Naive B cell (primary cell): Measurements from ENCODE around the gene F13A1. TPM values are rescaled to one million over a fixed set of nuclear protein-coding genes. Genes with fewer than 3 reads are reported as not detected.

Experiments
- ATAC-seq, 2 donors: fragments of 150-1000 bp; cut with Tn5 transposase; 2 replicates each; pipeline ENCODE4 v1.10.0; 2021; ENCODE audit warnings: low read depth in 2 of 2, mild to moderate bottlenecking in 2 of 2, moderate library complexity in 2 of 2
- DNase-seq: peaks from one replicate; pipeline ENCODE4 v3.0.0; 2022
- H3K27ac Mint-ChIP-seq, 6 donors: one replicate each; pipeline ENCODE4 v1.8.0; 2020 to 2022; ENCODE audit warnings: mild to moderate bottlenecking in 6 of 6, mixed read lengths in 6 of 6, moderate library complexity in 5 of 6, inconsistent platforms in 2 of 6
- H3K27me3 Mint-ChIP-seq, 3 donors: one replicate each; pipeline ENCODE4 v1.8.0; 2021 to 2022; ENCODE audit warnings: mixed read lengths in 3 of 3, mild to moderate bottlenecking in 1 of 3
- H3K36me3 Mint-ChIP-seq, 2 donors: one replicate each; pipeline ENCODE4 v1.8.0; 2020 to 2022; ENCODE audit warnings: mixed read lengths in 2 of 2, inconsistent platforms in 1 of 2, mild to moderate bottlenecking in 1 of 2
- H3K4me1 Mint-ChIP-seq, 3 donors: one replicate each; pipeline ENCODE4 v1.8.0; 2020 to 2022; ENCODE audit warnings: mixed read lengths in 3 of 3, inconsistent platforms in 1 of 3, mild to moderate bottlenecking in 1 of 3, moderate library complexity in 1 of 3
- H3K4me3 Mint-ChIP-seq, 8 donors: one replicate each; pipeline ENCODE4 v1.8.0; 2020 to 2022; ENCODE audit warnings: mild to moderate bottlenecking in 8 of 8, mixed read lengths in 8 of 8, moderate library complexity in 8 of 8, inconsistent platforms in 2 of 8
- H3K9me3 Mint-ChIP-seq, 7 donors: one replicate each; pipeline ENCODE4 v1.8.0; 2020 to 2022; ENCODE audit warnings: mixed read lengths in 7 of 7, mild to moderate bottlenecking in 5 of 7, inconsistent platforms in 2 of 7, moderate library complexity in 1 of 7
- polyA plus RNA-seq, 6 donors: library from polyadenylated mRNA; unstranded; fragments of 300-500 nt; fragmentation: Illumina TruSeq; gene quantifications; one replicate each; pipeline ENCODE4 v1.2.3, GENCODE V29; 2021; ENCODE audit warnings: low read depth in 6 of 6

Gene F13A1
- polyA plus RNA-seq, 6 donors from 2014 or later, result 3.3 to 9.0 (median 6.6) TPM

DNA sequence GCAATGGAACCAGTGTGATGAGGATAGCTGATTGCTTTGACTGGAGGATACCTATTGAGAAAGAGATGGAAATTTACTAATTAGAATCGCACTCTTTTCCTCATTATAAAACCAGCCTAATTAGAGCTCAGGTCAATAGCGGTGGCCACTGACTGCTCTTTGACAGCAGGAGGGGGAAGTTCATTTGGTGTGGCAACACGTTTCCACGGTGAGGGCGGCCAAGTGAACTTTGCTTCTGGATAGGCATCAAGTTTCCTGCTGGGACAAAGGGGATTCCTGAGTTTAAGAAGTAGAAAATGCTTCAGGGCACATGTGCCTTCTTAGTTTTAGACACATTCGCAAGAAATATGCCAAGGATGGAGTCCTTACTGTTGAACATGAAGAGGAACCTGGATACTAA, 168.4 kb downstream of the F13A1 start:
- H3K4me3 Mint-ChIP-seq, result no peak overlapping the region
- H3K27me3 Mint-ChIP-seq, result peaks cover 20 to 45% (median 40%) of the 10 kb centered on the region in 3 donors
- DNase-seq (no peak), ATAC-seq (no peak)
- H3K36me3 Mint-ChIP-seq, result no peaks in the 10 kb centered on the region
- no peaks in the 10 kb centered on the region for H3K9me3 Mint-ChIP-seq
- H3K27ac Mint-ChIP-seq, result no peak overlapping the region
- no peaks in the 10 kb centered on the region for H3K4me1 Mint-ChIP-seq

GRCh38 chr6:6148192-6148815, 172.2 kb downstream of the F13A1 start:
- H3K4me1 Mint-ChIP-seq, result no peaks in the 10 kb centered on the region
- H3K36me3 Mint-ChIP-seq, result no peaks in the 10 kb centered on the region
- no peak overlapping the region for H3K27ac Mint-ChIP-seq
- ATAC-seq (no peak), DNase-seq (no peak)
- peaks cover 27 to 40% (median 38%) of the 10 kb centered on the region in 3 donors for H3K27me3 Mint-ChIP-seq
- no peak overlapping the region for H3K4me3 Mint-ChIP-seq
- H3K9me3 Mint-ChIP-seq, result no peaks in the 10 kb centered on the region

GRCh38 chr6:6131492-6132109, 188.9 kb downstream of the F13A1 start:
- Mint-ChIP-seq H3K4me1 (no peaks in the 10 kb centered on the region), H3K27ac (no peak overlapping the region), H3K27me3 (peaks cover 0 to 33% (median 20%) of the 10 kb centered on the region in 3 donors), H3K4me3 (no peak overlapping the region), H3K9me3 (no peaks in the 10 kb centered on the region), H3K36me3 (no peaks in the 10 kb centered on the region)
- ATAC-seq, result no peak
- peak; percentile 2 for DNase-seq

DNA sequence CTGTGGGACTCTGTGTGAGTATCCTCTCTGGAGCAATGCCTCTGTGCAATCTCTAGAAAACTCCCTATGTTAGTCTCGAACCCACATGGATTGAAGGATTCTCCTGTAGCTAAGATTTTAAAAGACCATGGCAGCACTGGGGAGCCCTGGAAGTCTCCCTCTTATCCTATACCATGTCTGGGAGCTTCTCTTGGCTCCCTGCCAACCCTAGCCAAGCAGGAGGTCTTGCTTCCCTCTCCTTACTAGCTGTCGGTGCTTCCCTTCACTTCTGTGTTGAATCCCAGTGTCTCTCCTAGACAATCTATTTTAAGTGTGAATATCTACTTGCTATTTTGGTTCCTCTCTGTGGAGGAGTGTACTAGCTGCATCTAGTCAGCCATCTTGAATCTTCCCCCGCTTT, 195.0 kb downstream of the F13A1 start:
- peaks cover 8 to 12% of the 10 kb centered on the region in 2 donors for H3K36me3 Mint-ChIP-seq
- H3K27me3 Mint-ChIP-seq, result peaks cover 14 to 31% (median 31%) of the 10 kb centered on the region in 3 donors
- DNase-seq (no peak), ATAC-seq (no peak)
- H3K4me3 Mint-ChIP-seq, result no peak overlapping the region
- peaks cover 9 to 25% (median 21%) of the 10 kb centered on the region in 7 donors for H3K9me3 Mint-ChIP-seq
- no peak overlapping the region for H3K27ac Mint-ChIP-seq
- no peaks in the 10 kb centered on the region for H3K4me1 Mint-ChIP-seq

- peaks cover 8 to 12% of the 10 kb centered on the region in 2 donors for H3K36me3 Mint-ChIP-seq
- H3K27me3 Mint-ChIP-seq, result peaks cover 21 to 36% (median 21%) of the 10 kb centered on the region in 3 donors
- no peak overlapping the region for H3K4me3 Mint-ChIP-seq
- no peak overlapping the region for H3K27ac Mint-ChIP-seq
- DNase-seq, result no peak
- H3K9me3 Mint-ChIP-seq, result peaks cover 9 to 26% (median 21%) of the 10 kb centered on the region in 7 donors
- no peaks in the 10 kb centered on the region for H3K4me1 Mint-ChIP-seq
- ATAC-seq, result no peak
These were observed 196.7 kb downstream of the F13A1 start for GRCh38 chr6:6123803-6124202.

DNA sequence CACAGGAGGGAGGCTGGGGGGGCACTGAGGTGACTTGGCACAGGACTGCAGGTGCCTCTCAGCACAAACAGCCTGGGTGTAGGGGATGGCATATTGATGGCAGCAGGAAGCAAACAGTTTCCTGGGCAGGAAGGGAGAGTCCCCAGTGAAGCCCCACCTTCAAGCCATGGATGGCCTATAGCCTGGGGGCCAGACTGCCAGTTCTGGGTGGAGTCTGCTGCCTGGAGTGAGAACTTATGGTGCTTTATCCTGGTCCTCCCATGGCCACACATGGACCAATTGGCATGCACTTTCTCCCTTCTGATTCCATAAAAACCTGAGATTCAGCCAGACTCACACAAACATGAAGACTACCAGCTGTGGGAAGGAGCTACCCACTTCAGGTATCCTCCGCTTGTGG, 198.5 kb downstream of the F13A1 start:
- peaks cover 8 to 25% of the 10 kb centered on the region in 2 donors for H3K36me3 Mint-ChIP-seq
- no peak overlapping the region for H3K4me3 Mint-ChIP-seq
- H3K9me3 Mint-ChIP-seq, result peaks cover 17 to 43% (median 33%) of the 10 kb centered on the region in 7 donors
- DNase-seq, result no peak
- H3K27ac Mint-ChIP-seq, result no peak overlapping the region
- peaks cover 31 to 49% (median 34%) of the 10 kb centered on the region in 3 donors for H3K27me3 Mint-ChIP-seq
- no peak for ATAC-seq
- no peaks in the 10 kb centered on the region for H3K4me1 Mint-ChIP-seq

- DNase-seq (peak; percentile 8), ATAC-seq (no peak)
- Mint-ChIP-seq H3K9me3 (peaks cover 5 to 44% (median 12%) of the 10 kb centered on the region in 7 donors), H3K36me3 (peaks cover 5 to 7% of the 10 kb centered on the region in 2 donors), H3K4me1 (no peaks in the 10 kb centered on the region), H3K4me3 (no peak overlapping the region), H3K27ac (no peak overlapping the region), H3K27me3 (peaks cover 39 to 63% (median 58%) of the 10 kb centered on the region in 3 donors)
These were observed 214.9 kb downstream of the F13A1 start for GRCh38 chr6:6105472-6106036.
